ENCODE results near the gene AK5.
"Not testable (repeated sequence)": the region's sequence is repeated elsewhere in the genome, so short reads cannot be mapped to it uniquely, and the experiment has no call there.

Gene AK5

DNA sequence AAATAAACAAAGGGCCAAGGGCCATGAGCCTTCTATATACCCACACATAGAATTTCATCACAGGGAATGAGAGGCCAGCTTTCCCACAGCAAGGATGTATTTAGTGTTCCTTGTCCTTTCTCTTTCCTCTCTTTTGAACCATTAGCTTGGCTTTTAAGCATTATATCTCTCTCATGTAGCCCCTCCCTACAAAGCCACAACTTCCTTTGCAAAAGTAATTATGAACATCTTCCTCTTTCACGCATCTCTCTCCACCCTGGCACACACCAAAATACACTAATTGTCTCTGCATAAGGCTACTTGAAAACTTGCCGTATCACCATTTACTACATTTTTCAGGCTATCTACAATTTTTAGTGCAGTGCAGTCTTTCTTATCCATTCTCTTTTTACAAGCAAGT, 1.9 kb upstream of the AK5 start:
- Mint-ChIP-seq H3K27ac (peak overlapping the region; percentile 1), H3K36me3 (no peaks in the 10 kb centered on the region), H3K27me3 (no peaks in the 10 kb centered on the region), H3K4me3 (peak overlapping the region; percentile 74), H3K9me3 (no peaks in the 10 kb centered on the region), H3K4me1 (peaks cover 45% of the 10 kb centered on the region)

DNA sequence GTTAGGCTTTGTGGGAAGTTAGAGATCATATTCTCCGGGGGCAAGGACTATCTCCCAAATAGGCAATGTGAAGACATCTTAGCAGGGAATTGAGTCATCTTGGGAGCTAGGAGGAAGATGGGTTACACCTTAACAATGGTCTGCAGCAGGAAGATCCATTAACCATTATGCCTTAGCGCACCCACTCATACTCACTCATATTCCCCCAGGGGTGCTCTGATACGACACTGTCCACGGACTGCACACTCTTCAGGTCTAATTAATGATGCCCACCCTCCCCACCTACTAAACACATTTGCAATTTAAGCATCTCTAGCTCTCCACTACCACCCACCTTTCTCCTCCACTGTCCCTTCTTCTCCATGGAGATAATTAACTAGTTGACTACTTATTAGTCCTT, 857 bp upstream of the AK5 start:
- Mint-ChIP-seq H3K27ac (peak overlapping the region; percentile 66), H3K4me3 (peak overlapping the region; percentile 74), H3K36me3 (no peaks in the 10 kb centered on the region), H3K4me1 (peaks cover 54% of the 10 kb centered on the region), H3K27me3 (no peaks in the 10 kb centered on the region), H3K9me3 (no peaks in the 10 kb centered on the region)

DNA sequence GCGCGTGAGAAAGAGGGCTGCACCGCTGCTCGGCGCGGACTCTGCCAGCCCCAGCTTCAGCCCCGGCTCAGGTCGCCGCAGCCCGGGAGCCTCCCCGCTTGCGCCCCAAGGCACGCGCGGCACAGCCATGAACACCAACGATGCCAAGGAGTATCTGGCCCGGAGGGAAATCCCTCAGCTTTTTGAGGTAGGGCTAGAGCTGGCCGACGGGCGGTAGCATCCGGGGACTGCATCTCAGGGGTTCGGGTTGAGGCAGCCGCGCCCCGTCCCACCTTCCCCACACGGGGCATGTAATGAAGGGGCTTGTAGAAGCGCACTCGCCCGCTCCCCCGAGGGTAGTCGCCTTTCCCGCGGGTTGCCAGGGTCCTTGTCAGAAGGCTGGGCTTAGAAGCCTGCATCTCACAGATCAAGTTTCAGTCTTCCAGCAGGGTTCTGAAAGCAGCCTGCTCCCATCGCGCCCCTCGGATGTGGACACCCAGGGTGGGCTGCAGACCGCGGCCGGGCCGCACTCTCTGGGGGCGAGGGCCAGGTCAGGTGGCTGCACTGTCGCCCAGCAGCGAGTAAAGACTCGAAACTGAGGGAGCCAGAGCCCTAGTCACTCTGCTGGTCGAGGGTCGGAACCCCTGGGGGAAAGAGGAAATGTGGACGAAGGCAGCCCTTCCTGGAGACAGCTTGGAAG, 507 bp downstream of the AK5 start:
- peaks cover 61% of the 10 kb centered on the region for H3K4me1 Mint-ChIP-seq
- H3K9me3 Mint-ChIP-seq, result no peaks in the 10 kb centered on the region
- peak overlapping the region; percentile 33 for H3K27ac Mint-ChIP-seq

DNA sequence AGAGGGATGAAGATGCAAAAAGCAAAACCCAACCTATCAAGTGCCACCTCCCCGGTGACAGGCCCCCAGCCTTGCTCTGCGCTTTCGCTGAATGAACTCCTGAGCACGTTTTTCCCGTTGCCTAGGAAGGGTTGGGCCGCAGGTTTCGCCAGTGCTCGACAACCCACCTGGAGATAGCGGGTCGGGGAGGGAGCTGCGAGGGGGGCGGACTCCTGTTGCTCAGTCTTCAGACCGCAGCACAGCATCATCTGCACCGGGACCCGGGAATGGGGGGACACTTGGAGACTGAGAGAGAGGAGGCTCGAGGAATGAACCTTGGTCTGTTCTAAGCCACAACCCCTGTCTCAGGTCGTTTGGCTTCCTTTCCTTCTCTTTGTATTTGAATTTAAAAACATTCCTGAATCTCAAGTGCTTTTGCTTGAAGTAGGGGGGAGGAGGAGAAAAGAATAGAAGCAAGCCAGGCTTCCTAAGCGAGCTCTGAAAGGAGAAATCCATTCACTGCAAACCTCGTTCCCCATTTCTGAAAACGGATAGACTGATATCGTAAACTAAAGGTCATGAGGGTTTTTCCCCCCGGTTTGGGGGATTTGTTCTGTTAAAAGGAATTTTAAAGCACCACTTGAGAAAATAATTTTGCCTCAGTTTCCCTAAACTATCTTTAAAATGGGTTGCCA, 1.2 kb downstream of the AK5 start:
- peak overlapping the region; percentile 86 for H3K4me3 Mint-ChIP-seq
- peaks cover 4% of the 10 kb centered on the region for H3K36me3 Mint-ChIP-seq
- no peaks in the 10 kb centered on the region for H3K27me3 Mint-ChIP-seq
- peaks cover 68% of the 10 kb centered on the region for H3K4me1 Mint-ChIP-seq
- peak overlapping the region; percentile 33 for H3K27ac Mint-ChIP-seq
- no peaks in the 10 kb centered on the region for H3K9me3 Mint-ChIP-seq

More for the DNA sequence above, 507 bp downstream of the AK5 start:
- Mint-ChIP-seq H3K4me3 (peak overlapping the region; percentile 86), H3K36me3 (no peaks in the 10 kb centered on the region), H3K27me3 (no peaks in the 10 kb centered on the region)

DNA sequence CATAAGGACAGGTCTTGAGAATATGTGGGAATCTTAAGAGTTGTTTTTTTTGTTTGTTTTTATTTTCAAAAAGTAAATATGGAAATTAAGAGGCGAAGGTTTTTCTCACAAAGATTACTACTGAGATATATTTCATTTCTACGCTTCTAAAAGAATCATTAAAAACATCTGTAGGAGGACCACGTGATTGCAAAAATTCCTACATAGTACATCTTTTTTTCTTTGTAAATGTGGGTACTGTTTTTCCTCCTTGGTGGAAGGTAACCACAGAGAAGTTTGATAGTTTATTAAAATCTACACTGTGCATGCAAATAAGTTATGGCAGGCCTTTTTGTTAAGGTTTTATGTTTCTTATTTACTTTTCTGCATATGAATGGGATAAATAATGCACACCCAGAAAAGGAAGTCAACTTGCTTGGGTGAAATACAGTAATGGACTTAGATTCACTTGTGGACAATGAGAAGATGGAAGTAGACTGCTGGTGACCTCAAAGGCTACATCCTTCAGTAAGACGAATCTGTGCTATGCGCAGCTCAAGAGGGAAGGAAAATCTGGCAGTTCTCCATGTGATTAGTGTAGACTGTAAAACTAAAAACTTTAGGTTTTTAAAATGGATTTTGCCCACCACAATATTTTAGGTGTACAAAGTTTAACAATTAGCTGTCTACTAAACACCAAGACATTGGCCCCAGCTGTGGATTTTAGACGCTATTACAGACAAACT, 2.0 kb downstream of the AK5 start:
- Mint-ChIP-seq H3K27ac (no peak overlapping the region), H3K27me3 (no peaks in the 10 kb centered on the region), H3K4me3 (peak overlapping the region; percentile 86), H3K9me3 (no peaks in the 10 kb centered on the region), H3K36me3 (peaks cover 6% of the 10 kb centered on the region), H3K4me1 (peaks cover 70% of the 10 kb centered on the region)

DNA sequence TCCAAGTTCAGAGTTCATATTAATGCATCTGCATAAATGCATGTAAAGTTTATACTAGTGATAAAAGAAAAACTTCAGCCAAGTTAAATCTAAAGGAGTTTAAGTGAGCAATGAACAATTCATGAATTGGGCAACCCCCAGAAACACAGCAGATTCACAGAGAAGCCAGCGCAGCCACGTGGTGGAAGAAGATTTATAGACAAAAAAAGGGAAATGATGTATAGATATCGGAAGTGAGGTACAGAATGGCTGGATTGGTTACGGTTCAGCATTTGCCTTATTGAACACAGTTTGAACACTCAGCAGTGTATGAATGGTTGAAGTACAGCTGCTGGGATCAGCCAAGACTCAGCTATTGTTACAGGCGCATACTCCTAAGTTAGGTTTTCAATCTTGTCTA, 5.7 kb downstream of the AK5 start:
- Mint-ChIP-seq H3K4me1 (peaks cover 49% of the 10 kb centered on the region), H3K36me3 (peaks cover 8% of the 10 kb centered on the region), H3K4me3 (no peak overlapping the region), H3K27ac (no peak overlapping the region), H3K27me3 (no peaks in the 10 kb centered on the region), H3K9me3 (no peaks in the 10 kb centered on the region)

DNA sequence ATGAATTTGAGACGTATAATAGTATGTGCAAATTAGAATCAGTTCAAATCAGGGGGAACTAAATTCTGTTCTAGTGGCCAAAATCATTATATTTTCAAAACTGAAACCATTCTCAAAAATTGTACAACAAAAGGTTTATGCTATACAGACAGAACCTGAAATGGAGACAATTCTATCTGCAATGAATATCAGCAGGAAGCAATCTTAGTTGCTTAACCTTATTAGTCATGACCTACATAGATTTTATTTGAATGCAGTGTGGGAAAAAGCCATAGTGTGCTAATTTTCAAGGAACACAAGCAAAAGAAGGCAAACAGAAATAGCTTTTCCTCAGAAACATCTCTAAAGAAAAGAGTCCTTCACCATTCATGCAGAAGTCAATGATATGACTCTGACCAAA, 6.5 kb downstream of the AK5 start:
- Mint-ChIP-seq H3K27ac (no peak overlapping the region), H3K4me3 (no peak overlapping the region), H3K36me3 (peaks cover 8% of the 10 kb centered on the region), H3K27me3 (no peaks in the 10 kb centered on the region), H3K4me1 (peaks cover 45% of the 10 kb centered on the region), H3K9me3 (no peaks in the 10 kb centered on the region)

DNA sequence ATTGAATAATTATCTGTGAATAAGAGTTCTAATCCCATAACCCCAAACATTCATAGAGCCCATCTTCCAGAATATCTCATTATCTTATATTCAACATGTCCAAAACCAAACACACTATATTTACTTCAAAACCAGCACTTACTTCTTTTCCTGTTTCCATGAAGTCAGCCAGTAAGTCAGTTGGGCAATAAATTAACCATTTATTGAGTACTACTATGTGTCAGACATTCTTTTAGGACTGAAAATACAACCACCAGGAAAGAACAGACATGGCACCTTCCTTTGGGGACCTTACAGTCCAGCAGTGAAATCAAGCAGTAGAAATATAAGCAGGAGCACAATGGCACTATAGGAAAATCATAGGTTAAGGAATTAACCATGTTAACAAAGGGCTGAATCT, 8.8 kb downstream of the AK5 start:
- H3K4me3 Mint-ChIP-seq, result no peak overlapping the region
- no peaks in the 10 kb centered on the region for H3K9me3 Mint-ChIP-seq
- no peak overlapping the region for H3K27ac Mint-ChIP-seq
- peaks cover 13% of the 10 kb centered on the region for H3K36me3 Mint-ChIP-seq
- H3K4me1 Mint-ChIP-seq, result peaks cover 24% of the 10 kb centered on the region
- no peaks in the 10 kb centered on the region for H3K27me3 Mint-ChIP-seq

DNA sequence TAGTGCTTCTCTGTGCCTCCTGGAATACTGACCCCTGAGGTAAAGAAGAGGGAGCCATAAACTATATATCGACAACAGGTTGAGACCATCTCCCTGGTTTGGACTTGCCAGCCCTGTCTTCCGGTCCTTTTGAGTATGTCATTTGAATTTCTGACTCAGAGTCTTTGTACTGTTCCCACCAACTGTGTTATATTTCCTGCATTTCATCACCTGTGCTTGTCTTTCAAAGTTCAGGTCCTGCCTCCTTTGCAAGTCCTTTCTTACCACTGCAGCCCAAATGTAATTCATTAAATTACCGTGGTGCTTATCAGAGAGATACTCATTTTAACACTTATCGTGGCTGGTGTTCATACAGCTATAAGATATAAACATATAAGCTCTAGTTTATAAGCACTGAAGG, 10.7 kb downstream of the AK5 start:
- Mint-ChIP-seq H3K36me3 (peaks cover 15% of the 10 kb centered on the region), H3K27ac (no peak overlapping the region), H3K27me3 (no peaks in the 10 kb centered on the region), H3K4me3 (no peak overlapping the region), H3K9me3 (no peaks in the 10 kb centered on the region), H3K4me1 (peaks cover 10% of the 10 kb centered on the region)

DNA sequence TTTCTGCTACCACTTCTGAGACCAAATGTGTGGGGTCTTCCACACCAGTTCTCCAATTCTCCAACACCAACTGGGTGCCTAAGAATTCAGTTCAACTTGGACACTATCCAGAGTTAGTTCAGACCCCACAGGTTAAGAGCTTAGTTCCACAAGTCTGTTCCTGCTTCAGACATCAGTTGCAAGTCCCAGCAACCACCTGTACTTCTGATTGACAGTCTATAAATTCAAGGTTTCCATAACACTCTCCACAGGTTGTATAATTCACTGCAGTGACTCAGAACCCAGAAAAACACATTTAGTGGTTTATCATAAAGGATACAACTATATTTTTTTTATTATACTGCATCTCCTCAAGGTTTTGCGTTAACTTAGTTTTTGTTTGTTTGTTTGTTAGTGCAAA, 18.7 kb downstream of the AK5 start:
- Mint-ChIP-seq H3K4me1 (peaks cover 49% of the 10 kb centered on the region), H3K27ac (no peak overlapping the region), H3K4me3 (no peak overlapping the region), H3K27me3 (no peaks in the 10 kb centered on the region), H3K36me3 (peaks cover 18% of the 10 kb centered on the region), H3K9me3 (peaks cover 1% of the 10 kb centered on the region)

DNA sequence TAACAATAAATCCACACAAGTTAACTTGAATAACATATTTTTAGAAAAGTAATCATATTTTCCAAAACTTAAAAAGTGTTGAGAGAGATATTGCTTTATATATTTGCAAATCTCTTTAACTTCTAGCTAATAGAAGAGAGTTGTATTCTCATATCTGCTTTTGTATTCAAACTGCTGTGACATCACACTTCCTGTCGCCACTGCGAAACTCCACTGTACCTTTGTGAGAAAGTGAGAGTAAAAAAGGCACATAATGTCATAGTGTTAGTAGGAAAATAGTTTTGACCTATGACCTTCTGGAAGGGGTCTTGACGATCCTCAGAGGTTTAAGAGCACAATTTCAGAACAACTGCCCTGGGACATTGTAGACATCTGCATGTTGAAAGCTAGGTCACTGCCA, 21.6 kb downstream of the AK5 start:
- Mint-ChIP-seq H3K4me3 (no peak overlapping the region), H3K4me1 (peaks cover 77% of the 10 kb centered on the region), H3K36me3 (peaks cover 26% of the 10 kb centered on the region), H3K27ac (peak overlapping the region; percentile 52), H3K9me3 (peaks cover 14% of the 10 kb centered on the region), H3K27me3 (no peaks in the 10 kb centered on the region)

DNA sequence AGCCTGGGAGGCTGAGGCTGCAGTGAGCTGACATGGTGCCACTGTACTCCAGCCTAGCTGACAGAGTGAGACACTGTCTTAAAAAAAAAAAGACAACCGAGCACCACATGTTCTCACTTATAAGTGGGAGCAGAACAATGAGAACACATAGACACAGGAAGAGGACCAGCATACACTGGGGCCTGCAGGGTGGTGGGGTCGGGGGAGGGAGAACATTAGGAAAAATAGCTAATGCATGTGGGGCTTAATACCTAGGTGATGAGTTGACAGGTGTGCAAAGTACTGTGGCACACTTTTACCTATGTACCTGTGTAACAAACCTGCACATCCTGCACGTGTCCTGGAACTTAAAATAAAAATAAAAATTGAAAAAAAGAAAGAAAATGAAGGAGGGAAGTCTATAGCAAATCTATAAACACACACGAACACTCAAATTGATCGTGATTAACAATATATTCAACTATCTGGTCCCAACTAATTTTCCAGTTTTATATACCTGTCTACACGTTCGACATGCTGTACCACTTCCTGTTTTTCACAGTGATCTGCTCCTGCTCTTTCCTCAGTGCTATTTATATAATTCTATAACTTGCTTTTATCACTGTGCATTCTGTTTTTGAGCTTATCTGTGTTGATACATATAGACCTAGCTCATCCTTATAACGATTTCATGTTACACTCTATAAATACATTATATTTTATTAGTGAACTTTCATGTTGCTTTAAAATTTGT, 27.2 kb downstream of the AK5 start:
- Mint-ChIP-seq H3K4me3 (peak overlapping the region; percentile 78), H3K4me1 (peaks cover 88% of the 10 kb centered on the region), H3K36me3 (peaks cover 28% of the 10 kb centered on the region), H3K27ac (peak overlapping the region; percentile 95), H3K27me3 (no peaks in the 10 kb centered on the region), H3K9me3 (peaks cover 14% of the 10 kb centered on the region)

DNA sequence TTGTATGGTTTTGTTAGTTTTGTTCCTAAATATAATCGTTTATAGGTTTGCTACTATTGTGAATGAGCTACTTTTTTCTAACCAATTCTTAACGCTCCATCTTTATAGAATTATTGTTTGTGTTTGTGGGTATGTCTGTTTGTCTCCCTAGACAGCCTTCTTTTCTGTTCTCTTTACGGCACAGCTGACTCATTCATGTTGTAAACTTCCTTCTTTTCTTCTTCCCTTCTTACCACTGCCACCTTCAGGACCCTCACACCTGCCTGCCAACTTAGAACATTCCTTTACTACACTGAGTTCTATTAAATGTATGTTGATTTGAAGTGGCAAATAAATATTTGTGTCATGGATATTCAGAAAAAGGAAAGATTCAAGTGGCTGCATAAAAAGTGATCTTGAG, 29.1 kb downstream of the AK5 start:
- Mint-ChIP-seq H3K27me3 (no peaks in the 10 kb centered on the region), H3K4me3 (peak overlapping the region; percentile 24), H3K9me3 (peaks cover 9% of the 10 kb centered on the region), H3K27ac (no peak overlapping the region), H3K4me1 (peaks cover 72% of the 10 kb centered on the region), H3K36me3 (peaks cover 21% of the 10 kb centered on the region)

DNA sequence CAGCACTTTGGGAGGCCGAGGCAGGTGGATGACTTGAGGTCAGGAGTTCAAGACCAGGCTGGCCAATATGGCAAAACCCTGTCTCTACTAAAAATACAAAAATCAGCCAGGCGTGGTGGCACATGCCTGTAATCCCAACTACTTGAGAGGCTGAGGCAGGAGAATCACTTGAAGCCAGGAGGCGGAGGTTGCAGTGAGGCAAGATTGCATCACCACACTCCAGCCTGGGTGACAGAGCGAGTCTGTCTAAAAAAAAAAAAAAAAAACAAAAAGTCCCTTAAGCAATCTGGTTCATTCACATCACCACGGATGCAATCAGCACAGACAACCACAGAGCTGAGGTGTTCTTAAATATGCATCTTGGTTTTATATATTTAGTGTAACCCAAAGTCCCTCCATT, 30.5 kb downstream of the AK5 start:
- not testable (repeated sequence) for H3K27me3 Mint-ChIP-seq, H3K4me3 Mint-ChIP-seq, H3K27ac Mint-ChIP-seq, H3K9me3 Mint-ChIP-seq
- Mint-ChIP-seq H3K4me1 (peaks cover 57% of the 10 kb centered on the region), H3K36me3 (peaks cover 14% of the 10 kb centered on the region)

DNA sequence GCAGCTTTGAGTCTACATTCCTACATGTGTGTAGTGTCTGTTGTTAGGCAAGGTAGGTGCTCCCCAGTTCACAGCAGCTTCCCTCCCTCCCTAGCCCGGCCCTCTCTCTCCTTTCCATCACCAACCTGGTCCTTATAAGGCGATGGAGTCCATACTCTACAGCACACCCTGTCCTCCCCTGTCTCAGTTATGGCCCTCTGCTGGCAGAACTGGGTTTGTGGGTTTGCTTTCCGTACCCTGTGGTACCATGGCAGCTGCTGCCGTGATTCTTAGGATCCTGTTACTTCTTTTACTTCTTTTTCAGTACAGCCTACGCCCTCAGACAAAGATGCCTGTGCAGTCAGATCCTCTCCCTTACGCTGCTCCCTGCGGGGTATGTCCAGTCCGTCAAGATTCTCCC, 31.7 kb downstream of the AK5 start:
- H3K4me1 Mint-ChIP-seq, result peaks cover 50% of the 10 kb centered on the region
- H3K4me3 Mint-ChIP-seq, result no peak overlapping the region
- H3K36me3 Mint-ChIP-seq, result peaks cover 19% of the 10 kb centered on the region
- no peaks in the 10 kb centered on the region for H3K27me3 Mint-ChIP-seq
- no peaks in the 10 kb centered on the region for H3K9me3 Mint-ChIP-seq
- peak overlapping the region; percentile 86 for H3K27ac Mint-ChIP-seq

All from activated naive CD4-positive, alpha-beta T cell treated with anti-CD3 and anti-CD28 coated beads, Interleukin-2, amount 50 U/mL, for 24 hours (primary cell).